Measurements from ENCODE around the gene EID2B. TPM values are rescaled to one million over a fixed set of nuclear protein-coding genes. Genes with fewer than 3 reads are reported as not detected.
A peak's percentile ranks its signal among the peaks of the same experiment; 100 is the strongest.

EID2B gene
- total RNA-seq, 2 experiments from 2014 or later, result 4.5 to 4.7 TPM

- no peak for DNase-seq
- peaks cover 38% of the 10 kb centered on the region for H3K4me1 Mint-ChIP-seq
- H3K27me3 Mint-ChIP-seq, result no peaks in the 10 kb centered on the region
- POLR2A ChIA-PET, result interaction anchor here (0.7 to 1.0 kb wide), 3 partner anchors 12 to 101 kb away, joined by 3 to 4 read pairs (median 3); partner anchors contain the start of genes EID2B and SUPT5H
- CTCF ChIA-PET, result interaction anchor here (1.1 to 1.7 kb wide), 2 partner anchors 13 to 299 kb away, joined by 3 to 5 read pairs; partner anchors contain the start of gene EID2B
- no peaks in the 10 kb centered on the region for H3K9me3 Mint-ChIP-seq
- no peak overlapping the region for H3K4me3 Mint-ChIP-seq
- H3K27ac Mint-ChIP-seq, result peak overlapping the region; percentile 71
- peaks cover 3% of the 10 kb centered on the region for H3K36me3 Mint-ChIP-seq (ENCODE audit: low read depth)
These were observed 12.3 kb upstream of the EID2B start for GRCh38 chr19:39544911-39545310.

GRCh38 chr19:39544226-39544903, 11.7 kb upstream of the EID2B start:
- Mint-ChIP-seq H3K4me3 (no peak overlapping the region), H3K36me3 (ENCODE audit: low read depth) (peaks cover 4% of the 10 kb centered on the region), H3K9me3 (no peaks in the 10 kb centered on the region), H3K27me3 (no peaks in the 10 kb centered on the region), H3K27ac (peak overlapping the region; percentile 71), H3K4me1 (peaks cover 38% of the 10 kb centered on the region)
- CTCF ChIA-PET, result interaction anchor here (1.1 kb wide), 2 partner anchors 12 kb away, joined by 3 to 4 read pairs; partner anchors contain the start of gene EID2B
- POLR2A ChIA-PET, result interaction anchor here (1.0 kb wide), 2 partner anchors 99 to 100 kb away, joined by 3 to 4 read pairs; partner anchors contain the start of gene SUPT5H
- DNase-seq, result no peak

GRCh38 chr19:39543477-39543857, 10.8 kb upstream of the EID2B start:
- Mint-ChIP-seq H3K9me3 (no peaks in the 10 kb centered on the region), H3K27me3 (no peaks in the 10 kb centered on the region), H3K27ac (no peak overlapping the region), H3K36me3 (ENCODE audit: low read depth) (peaks cover 4% of the 10 kb centered on the region), H3K4me3 (no peak overlapping the region), H3K4me1 (peaks cover 45% of the 10 kb centered on the region)
- ChIA-PET POLR2A (interaction anchor here (1.2 kb wide), 1 partner anchor 98 kb away, joined by 3 read pairs; the partner anchor contains the start of gene SUPT5H), CTCF (interaction anchor here (1.1 to 1.8 kb wide), 2 partner anchors 11 to 103 kb away, joined by 4 to 8 read pairs; partner anchors contain the start of gene EID2B)
- DNase-seq, result no peak

- no peaks in the 10 kb centered on the region for H3K9me3 Mint-ChIP-seq
- no peak overlapping the region for H3K27ac Mint-ChIP-seq
- ChIA-PET CTCF (interaction anchor here (0.6 to 1.8 kb wide), 5 partner anchors 9 to 663 kb away, joined by 3 to 8 read pairs (median 4); no protein-coding TSS in a partner anchor), POLR2A (interaction anchor here (1.6 to 2.3 kb wide), 2 partner anchors 10 to 106 kb away, joined by 5 to 6 read pairs; partner anchors contain the start of genes EID2B and RPS16)
- no peak for DNase-seq
- H3K4me1 Mint-ChIP-seq, result peaks cover 56% of the 10 kb centered on the region
- no peak overlapping the region for H3K4me3 Mint-ChIP-seq
- H3K36me3 Mint-ChIP-seq (ENCODE audit: low read depth), result peaks cover 8% of the 10 kb centered on the region
- no peaks in the 10 kb centered on the region for H3K27me3 Mint-ChIP-seq
These were observed 9.6 kb upstream of the EID2B start for GRCh38 chr19:39542206-39542605.

- H3K4me3 Mint-ChIP-seq, result peak overlapping the region; percentile 94
- H3K27me3 Mint-ChIP-seq, result no peaks in the 10 kb centered on the region
- H3K36me3 Mint-ChIP-seq (ENCODE audit: low read depth), result peaks cover 11% of the 10 kb centered on the region
- ChIA-PET POLR2A (interaction anchor here (1.2 to 1.7 kb wide), 3 partner anchors 97 to 149 kb away, joined by 4 read pairs; partner anchors contain the start of genes MED29, PAF1 and RPS16), CTCF (interaction anchor here (0.6 to 2.3 kb wide), 6 partner anchors 100 to 251 kb away, joined by 3 to 15 read pairs (median 4); partner anchors contain the start of gene SAMD4B)
- H3K9me3 Mint-ChIP-seq, result no peaks in the 10 kb centered on the region
- H3K4me1 Mint-ChIP-seq, result peaks cover 56% of the 10 kb centered on the region
- no peak for DNase-seq
- peak overlapping the region; percentile 89 for H3K27ac Mint-ChIP-seq
These were observed 7.7 kb upstream of the EID2B start for GRCh38 chr19:39540333-39540673.

- POLR2A ChIA-PET, result interaction anchor here (0.9 to 1.7 kb wide), 8 partner anchors 58 to 148 kb away, joined by 3 to 8 read pairs (median 4); partner anchors contain the start of genes MED29, PAF1, RPS16 and SUPT5H
- peaks cover 52% of the 10 kb centered on the region for H3K4me1 Mint-ChIP-seq
- peaks cover 11% of the 10 kb centered on the region for H3K36me3 Mint-ChIP-seq (ENCODE audit: low read depth)
These were observed 7.1 kb upstream of the EID2B start, which contains the start of gene EID2 for GRCh38 chr19:39539518-39540332. EID2 (minus strand) TSS chr19:39540161; CDS start chr19:39540079, 82 bp downstream.

GRCh38 chr19:39539165-39539517, 6.5 kb upstream of the EID2B start:
- Mint-ChIP-seq H3K9me3 (no peaks in the 10 kb centered on the region), H3K27me3 (no peaks in the 10 kb centered on the region), H3K4me1 (peaks cover 46% of the 10 kb centered on the region), H3K36me3 (ENCODE audit: low read depth) (peaks cover 11% of the 10 kb centered on the region), H3K4me3 (peak overlapping the region; percentile 85), H3K27ac (peak overlapping the region; percentile 47)
- DNase-seq, result no peak
- ChIA-PET CTCF (interaction anchor here (0.6 to 2.3 kb wide), 7 partner anchors 12 to 253 kb away, joined by 3 to 15 read pairs (median 3); partner anchors contain the start of gene SAMD4B), POLR2A (interaction anchor here (0.6 to 1.7 kb wide), 9 partner anchors 57 to 148 kb away, joined by 3 to 8 read pairs (median 4); partner anchors contain the start of genes MED29, PAF1, RPS16 and SUPT5H)

More at GRCh38 chr19:39539518-39540332, 7.1 kb upstream of the EID2B start, which contains the start of gene EID2:
- Mint-ChIP-seq H3K27ac (peak within 1 kb of the TSS; percentile 89), H3K4me3 (peak within 1 kb of the TSS; percentile 94), H3K9me3 (no peaks in the 10 kb centered on the region), H3K27me3 (no peaks in the 10 kb centered on the region)
- peak; percentile 96 for DNase-seq
- CTCF ChIA-PET, result interaction anchor here (0.6 to 2.3 kb wide), 8 partner anchors 12 to 253 kb away, joined by 3 to 15 read pairs (median 3); partner anchors contain the start of gene SAMD4B

- H3K27me3 Mint-ChIP-seq, result no peaks in the 10 kb centered on the region
- H3K36me3 Mint-ChIP-seq (ENCODE audit: low read depth), result peaks cover 8% of the 10 kb centered on the region
- H3K27ac Mint-ChIP-seq, result no peak overlapping the region
- ChIA-PET CTCF (interaction anchor here (0.6 to 4.6 kb wide), 11 partner anchors 10 to 414 kb away, joined by 3 to 61 read pairs (median 4); partner anchors contain the start of genes PAF1, RPS16 and TIMM50), POLR2A (interaction anchor here (0.9 to 2.2 kb wide), 5 partner anchors 15 to 136 kb away, joined by 3 to 10 read pairs (median 8); partner anchors contain the start of genes RPS16, SUPT5H and TIMM50)
- no peaks in the 10 kb centered on the region for H3K9me3 Mint-ChIP-seq
- DNase-seq, result no peak
- no peak overlapping the region for H3K4me3 Mint-ChIP-seq
- H3K4me1 Mint-ChIP-seq, result peaks cover 43% of the 10 kb centered on the region
These were observed 1.1 kb upstream of the EID2B start for GRCh38 chr19:39533791-39534190.

GRCh38 chr19:39533003-39533512, 406 bp upstream of the EID2B start:
- peak overlapping the region; percentile 75 for H3K27ac Mint-ChIP-seq

GRCh38 chr19:39531834-39532232, 819 bp downstream of the EID2B start:
- peak overlapping the region; percentile 69 for H3K27ac Mint-ChIP-seq
- ChIA-PET CTCF (interaction anchor here (0.7 to 4.6 kb wide), 14 partner anchors 10 to 197 kb away, joined by 3 to 61 read pairs (median 4); partner anchors contain the start of gene RPS16), POLR2A (interaction anchor here (0.8 to 2.2 kb wide), 12 partner anchors 10 to 142 kb away, joined by 3 to 17 read pairs (median 4); partner anchors contain the start of genes RPS16 and SUPT5H)
- no peaks in the 10 kb centered on the region for H3K9me3 Mint-ChIP-seq
- H3K36me3 Mint-ChIP-seq (ENCODE audit: low read depth), result peaks cover 8% of the 10 kb centered on the region
- H3K4me3 Mint-ChIP-seq, result peak overlapping the region; percentile 92
- peaks cover 31% of the 10 kb centered on the region for H3K4me1 Mint-ChIP-seq
- no peak for DNase-seq
- H3K27me3 Mint-ChIP-seq, result no peaks in the 10 kb centered on the region

More at GRCh38 chr19:39533003-39533512, 406 bp upstream of the EID2B start:
- peaks cover 39% of the 10 kb centered on the region for H3K4me1 Mint-ChIP-seq
- no peaks in the 10 kb centered on the region for H3K27me3 Mint-ChIP-seq
- peaks cover 9% of the 10 kb centered on the region for H3K36me3 Mint-ChIP-seq (ENCODE audit: low read depth)
- H3K4me3 Mint-ChIP-seq, result peak overlapping the region; percentile 17
- no peak for DNase-seq
- ChIA-PET CTCF (interaction anchor here (0.7 to 4.6 kb wide), 17 partner anchors 11 to 413 kb away, joined by 3 to 61 read pairs (median 4); partner anchors contain the start of genes PAF1, RPS16 and TIMM50), POLR2A (interaction anchor here (1.0 to 2.2 kb wide), 13 partner anchors 9 to 141 kb away, joined by 3 to 17 read pairs (median 4); partner anchors contain the start of genes RPS16 and SUPT5H)
- H3K9me3 Mint-ChIP-seq, result no peaks in the 10 kb centered on the region

- CTCF ChIA-PET, result interaction anchor here (1.1 to 2.6 kb wide), 2 partner anchors 22 to 85 kb away, joined by 4 to 10 read pairs; no protein-coding TSS in a partner anchor
- H3K36me3 Mint-ChIP-seq (ENCODE audit: low read depth), result peaks cover 5% of the 10 kb centered on the region
- POLR2A ChIA-PET, result interaction anchor here (0.6 kb wide), 1 partner anchor 80 kb away, joined by 3 read pairs; the partner anchor contains the start of gene SUPT5H
- no peaks in the 10 kb centered on the region for H3K9me3 Mint-ChIP-seq
- no peak for DNase-seq
- peaks cover 5% of the 10 kb centered on the region for H3K4me1 Mint-ChIP-seq
- H3K27ac Mint-ChIP-seq, result no peak overlapping the region
- H3K4me3 Mint-ChIP-seq, result no peak overlapping the region
- no peaks in the 10 kb centered on the region for H3K27me3 Mint-ChIP-seq
These were observed 7.4 kb downstream of the EID2B start for GRCh38 chr19:39525205-39525604.
